GM23338 (cell line): Measurements from ENCODE around the gene PRSS8. TPM values are rescaled to one million over a fixed set of nuclear protein-coding genes. Genes with fewer than 3 reads are reported as not detected.
"Not testable (repeated sequence)": the region's sequence is repeated elsewhere in the genome, so short reads cannot be mapped to it uniquely, and the experiment has no call there.

Source experiments
- ATAC-seq: fragments of 200-7000 bp; cut with Tn5 transposase; 3 replicates; pipeline ENCODE4 v1.9.1; 2020
- DNase-seq: peaks from one replicate; pipeline ENCODE4 v3.0.0-alpha.2; 2015; ENCODE audit warnings: low spot score
- H2AFZ ChIP-seq: fragments of 200-600 bp; sonication (generic); 2 replicates; pipeline ENCODE4 v1.8.0; 2016; ENCODE audit warnings: antibody characterized with exemption, mild to moderate bottlenecking, moderate library complexity
- H3F3A ChIP-seq: fragments of 200-600 bp; sonication (generic); replicated peaks from 2 replicates; pipeline ENCODE4 v1.8.0; 2017; ENCODE audit warnings: antibody characterized with exemption, mixed run types, low read depth
- H3K27ac ChIP-seq: fragments of 200-600 bp; sonication (generic); 2 replicates; pipeline ENCODE4 v1.6.1; 2016; ENCODE audit warnings: low read depth
- H3K27me3 ChIP-seq: fragments of 200-600 bp; sonication (generic); 2 replicates; pipeline ENCODE4 v1.8.0; 2016; ENCODE audit warnings: mild to moderate bottlenecking, mixed run types, moderate library complexity; ENCODE audit not compliant: insufficient read depth
- H3K36me3 ChIP-seq: fragments of 200-600 bp; sonication (generic); 2 replicates; pipeline ENCODE4 v1.8.0; 2016; ENCODE audit warnings: mild to moderate bottlenecking; ENCODE audit not compliant: insufficient read depth
- H3K4me1 ChIP-seq: fragments of 200-600 bp; sonication (generic); 2 replicates; pipeline ENCODE4 v1.8.0; 2016; ENCODE audit warnings: mild to moderate bottlenecking, moderate library complexity; ENCODE audit not compliant: insufficient read depth
- H3K4me2 ChIP-seq: fragments of 200-600 bp; sonication (generic); 2 replicates; pipeline ENCODE4 v1.7.1; 2017; ENCODE audit warnings: mixed run types
- H3K4me3 ChIP-seq: fragments of 200-600 bp; sonication (generic); 2 replicates; pipeline ENCODE4 v1.6.1; 2016; ENCODE audit warnings: mixed run types
- H3K79me2 ChIP-seq: fragments of 200-600 bp; sonication (generic); replicated peaks from 2 replicates; pipeline ENCODE4 v1.8.0; 2017; ENCODE audit warnings: mild to moderate bottlenecking; ENCODE audit not compliant: insufficient read depth
- H3K9me2 ChIP-seq: fragments of 200-600 bp; sonication (generic); 2 replicates; pipeline ENCODE4 v1.8.0; 2017; ENCODE audit not compliant: insufficient read depth
- H4K20me1 ChIP-seq: fragments of 200-600 bp; sonication (generic); replicated peaks from 2 replicates; pipeline ENCODE4 v1.8.0; 2017; ENCODE audit warnings: mild to moderate bottlenecking; ENCODE audit not compliant: insufficient read depth
- H3K27ac Mint-ChIP-seq: 2 replicates; pipeline ENCODE4 v1.8.0; 2020; ENCODE audit warnings: inconsistent platforms, mild to moderate bottlenecking, moderate library complexity, mixed read lengths
- H3K27me3 Mint-ChIP-seq: 3 replicates; pipeline ENCODE4 v1.8.0; 2022; ENCODE audit warnings: low read depth, mild to moderate bottlenecking, moderate library complexity, mixed read lengths, inconsistent platforms; ENCODE audit not compliant: insufficient read depth, poor library complexity
- H3K36me3 Mint-ChIP-seq: 3 replicates; pipeline ENCODE4 v1.8.0; 2021; ENCODE audit warnings: low read depth, mild to moderate bottlenecking, inconsistent platforms, moderate library complexity, mixed read lengths
- H3K4me1 Mint-ChIP-seq: 3 replicates; pipeline ENCODE4 v1.8.0; 2020; ENCODE audit warnings: mild to moderate bottlenecking, inconsistent platforms, mixed read lengths
- H3K4me3 Mint-ChIP-seq: 3 replicates; pipeline ENCODE4 v1.8.0; 2021; ENCODE audit warnings: moderate library complexity, mild to moderate bottlenecking, inconsistent platforms, mixed read lengths
- H3K9me3 Mint-ChIP-seq: 3 replicates; pipeline ENCODE4 v1.8.0; 2020; ENCODE audit warnings: moderate library complexity, mild to moderate bottlenecking, inconsistent platforms, mixed read lengths
- CREB1 ChIP-seq: fragments of 250-450 bp; sonication (Bioruptor Pico); IDR thresholded peaks from 2 replicates; pipeline ENCODE4 v1.5.0; 2020; ENCODE audit warnings: low read depth, mild to moderate bottlenecking, moderate library complexity
- NANOG ChIP-seq: IDR thresholded peaks from 2 replicates; pipeline ENCODE4 v1.6.1; 2016; ENCODE audit warnings: antibody characterized with exemption, borderline replicate concordance
- POLR2AphosphoS5 ChIP-seq: IDR thresholded peaks from 2 replicates; pipeline ENCODE4 v1.6.1; 2016; ENCODE audit warnings: antibody characterized with exemption, low read depth
- polyA plus RNA-seq: library from polyadenylated mRNA; unstranded; fragments of >200 nt; fragmentation: Nextera tagmentation; extraction: Ambion mirVana; gene quantifications from 2 replicates; pipeline ENCODE4 v1.2.1, GENCODE V29; 2016
- total RNA-seq: library from RNA; depleted of rRNA; stranded (reverse); fragments of >200 nt; shearing (Covaris generic); gene quantifications from 2 replicates; pipeline ENCODE4 v1.2.3, GENCODE V29; 2014
- TF ChIP-seq, protein P1 (sequence below), 2 experiments: fragments of 200-600 bp in 1 of 2; sonication (generic) in 1 of 2; conservative IDR thresholded peaks; 2 replicates each; pipeline versions ENCODE4 v1.5.1 to v1.6.1; 2016 to 2017; ENCODE audit warnings: antibody characterized with exemption in 2 of 2, low read depth in 2 of 2, mild to moderate bottlenecking in 2 of 2, moderate library complexity in 1 of 2
- TF ChIP-seq, protein P2 (sequence below): IDR thresholded peaks from one replicate; pipeline ENCODE4 v1.6.1; 2018; ENCODE audit warnings: antibody characterized with exemption; ENCODE audit not compliant: unreplicated experiment

The PRSS8 gene
- total and polyA plus RNA-seq, 2 experiments from 2014 or later = 65.3 to 75.9 TPM

DNA sequence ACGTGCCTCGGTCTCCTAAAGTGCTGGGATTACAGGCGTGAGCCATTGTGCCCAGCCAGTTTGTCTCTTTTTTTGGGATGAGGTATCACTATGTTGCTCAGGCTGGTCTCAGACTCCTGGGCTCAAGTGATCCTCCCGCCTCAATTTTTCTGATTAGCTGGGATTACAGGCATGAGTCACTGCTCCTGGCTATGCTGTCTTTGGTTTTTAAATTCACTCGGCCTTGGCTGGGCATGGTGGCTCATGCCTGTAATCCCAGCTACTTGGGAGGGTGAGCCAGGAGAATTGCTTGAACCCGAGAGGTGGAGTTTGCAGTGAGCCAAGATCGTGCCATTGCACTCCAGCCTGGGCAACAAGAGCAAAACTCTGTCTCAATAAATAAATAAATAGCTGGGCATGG is 8.9 kb upstream of the PRSS8 start:
- H3K9me3 Mint-ChIP-seq, DNase-seq, H3K36me3 ChIP-seq, H3K4me2 ChIP-seq, H3K36me3 Mint-ChIP-seq, H2AFZ ChIP-seq, H4K20me1 ChIP-seq, H3K27ac ChIP-seq, H3K79me2 ChIP-seq, H3K4me3 ChIP-seq, ATAC-seq, H3K9me2 ChIP-seq, H3K4me3 Mint-ChIP-seq, H3K27ac Mint-ChIP-seq: not testable (repeated sequence)
- Mint-ChIP-seq H3K27me3 (peaks cover 41% of the 10 kb centered on the region), H3K4me1 (peaks cover 28% of the 10 kb centered on the region)
- peaks cover 46% of the 10 kb centered on the region for H3K27me3 ChIP-seq
- peaks cover 21% of the 10 kb centered on the region for H3K4me1 ChIP-seq
- 0 out of 2 replicates have a peak, but pooled peaks cover 11% of the 10 kb centered on the region for H3F3A ChIP-seq

DNA sequence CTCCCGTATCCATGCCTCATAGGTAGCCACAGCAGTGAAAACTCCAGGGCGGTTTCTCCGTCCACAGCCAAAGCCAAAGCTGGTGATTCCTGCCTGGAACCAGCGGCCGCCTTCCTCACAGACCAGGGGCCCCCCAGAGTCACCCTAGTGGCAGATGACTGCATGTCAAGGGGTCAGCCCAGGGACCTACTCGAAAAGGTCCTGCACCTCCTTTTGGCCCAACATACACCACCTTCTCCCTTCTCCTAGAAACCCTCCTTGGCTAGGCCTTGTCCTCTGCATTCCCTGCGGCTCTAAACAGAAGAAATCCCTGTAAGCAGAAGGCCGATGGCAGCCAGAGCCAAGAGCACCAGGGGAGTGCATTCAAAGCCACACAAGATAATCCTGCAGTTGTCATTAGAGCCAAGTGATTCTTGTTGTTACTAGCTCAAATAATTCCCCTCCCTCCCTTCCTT is 8.2 kb upstream of the PRSS8 start:
- Histone ChIP-seq H3K4me3 (no peak overlapping the region), H3K27me3 (peaks cover 45% of the 10 kb centered on the region), H3K4me2 (no peak overlapping the region), H2AFZ (no peak overlapping the region; the same call in 1 of the 2 replicates), H3F3A (0 out of 2 replicates have a peak, but pooled peaks cover 11% of the 10 kb centered on the region), H3K36me3 (no peaks in the 10 kb centered on the region; the same call in 1 of the 2 replicates), H4K20me1 (no peaks in the 10 kb centered on the region), H3K4me1 (peaks cover 21% of the 10 kb centered on the region), H3K9me2 (no peaks in the 10 kb centered on the region), H3K79me2 (no peaks in the 10 kb centered on the region), H3K27ac (no peak overlapping the region)
- H3K4me1 Mint-ChIP-seq = peaks cover 31% of the 10 kb centered on the region
- ATAC-seq = no peak
- H3K36me3 Mint-ChIP-seq = no peaks in the 10 kb centered on the region; the same call in 2 of the 3 replicates
- no peaks in the 10 kb centered on the region; the same call in 2 of the 3 replicates for H3K9me3 Mint-ChIP-seq
- TF ChIP-seq NANOG = no peak
- TF ChIP-seq, protein P1, sequence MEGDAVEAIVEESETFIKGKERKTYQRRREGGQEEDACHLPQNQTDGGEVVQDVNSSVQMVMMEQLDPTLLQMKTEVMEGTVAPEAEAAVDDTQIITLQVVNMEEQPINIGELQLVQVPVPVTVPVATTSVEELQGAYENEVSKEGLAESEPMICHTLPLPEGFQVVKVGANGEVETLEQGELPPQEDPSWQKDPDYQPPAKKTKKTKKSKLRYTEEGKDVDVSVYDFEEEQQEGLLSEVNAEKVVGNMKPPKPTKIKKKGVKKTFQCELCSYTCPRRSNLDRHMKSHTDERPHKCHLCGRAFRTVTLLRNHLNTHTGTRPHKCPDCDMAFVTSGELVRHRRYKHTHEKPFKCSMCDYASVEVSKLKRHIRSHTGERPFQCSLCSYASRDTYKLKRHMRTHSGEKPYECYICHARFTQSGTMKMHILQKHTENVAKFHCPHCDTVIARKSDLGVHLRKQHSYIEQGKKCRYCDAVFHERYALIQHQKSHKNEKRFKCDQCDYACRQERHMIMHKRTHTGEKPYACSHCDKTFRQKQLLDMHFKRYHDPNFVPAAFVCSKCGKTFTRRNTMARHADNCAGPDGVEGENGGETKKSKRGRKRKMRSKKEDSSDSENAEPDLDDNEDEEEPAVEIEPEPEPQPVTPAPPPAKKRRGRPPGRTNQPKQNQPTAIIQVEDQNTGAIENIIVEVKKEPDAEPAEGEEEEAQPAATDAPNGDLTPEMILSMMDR (conservative IDR thresholded peaks at IDR 0.05; ENCODE audit: low read depth in 2 of 2) = peak; percentile 6 to 27; a peak in 2 of 4 replicates
- no peak overlapping the region for H3K27ac Mint-ChIP-seq
- peak overlapping the region; percentile 37; the same call in 2 of the 3 replicates for H3K4me3 Mint-ChIP-seq
- DNase-seq = peak; percentile 56
- peaks cover 42% of the 10 kb centered on the region for H3K27me3 Mint-ChIP-seq

DNA sequence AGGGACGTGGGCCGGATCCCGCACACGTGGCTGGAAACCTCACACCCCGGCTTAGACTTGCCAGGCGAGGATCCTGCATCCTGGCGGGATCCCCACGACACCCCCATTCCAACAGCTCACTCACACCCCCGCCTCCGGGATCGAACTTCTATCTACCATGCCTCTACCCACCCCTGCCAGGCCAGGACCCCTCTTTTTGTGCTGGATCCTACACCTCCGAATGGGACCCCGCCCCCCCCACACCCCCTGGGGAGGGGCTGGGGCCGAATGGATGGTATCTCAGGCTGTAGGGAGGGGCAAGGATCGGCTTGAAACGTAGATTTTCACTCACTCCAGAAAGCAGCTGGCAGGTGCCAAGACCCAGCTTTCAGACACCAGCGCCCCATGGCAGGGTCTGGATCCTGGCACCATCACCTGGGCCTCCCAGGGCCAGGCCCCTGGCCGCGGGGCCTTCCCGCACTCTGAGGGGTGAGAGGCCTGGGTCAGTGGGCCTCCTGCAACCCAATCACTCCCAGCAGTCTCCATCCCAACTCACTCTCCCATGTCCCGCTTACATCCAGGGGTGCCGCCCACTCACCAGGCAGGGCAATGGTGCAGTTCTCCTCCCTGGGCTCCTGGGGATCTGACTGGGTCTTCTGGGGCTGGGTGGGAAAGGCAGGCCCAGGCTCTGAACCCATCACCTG is 7.6 kb upstream of the PRSS8 start:
- H3K9me3 Mint-ChIP-seq = no peaks in the 10 kb centered on the region; the same call in 2 of the 3 replicates
- no peak; the same call in 2 of the 3 replicates for ATAC-seq
- H3K27me3 Mint-ChIP-seq = peaks cover 43% of the 10 kb centered on the region
- peak; percentile 36 for DNase-seq
- H3K4me1 ChIP-seq = peaks cover 26% of the 10 kb centered on the region
- peak overlapping the region; percentile 84 for H3K4me2 ChIP-seq
- H3K79me2 ChIP-seq = no peaks in the 10 kb centered on the region
- H4K20me1 ChIP-seq = no peaks in the 10 kb centered on the region
- peak overlapping the region; percentile 61 for H3K4me3 ChIP-seq
- H2AFZ ChIP-seq = peak overlapping the region; percentile 87
- no peaks in the 10 kb centered on the region for H3K9me2 ChIP-seq
- peak overlapping the region; percentile 37; the same call in 2 of the 3 replicates for H3K4me3 Mint-ChIP-seq
- no peak overlapping the region for H3K27ac Mint-ChIP-seq
- H3F3A ChIP-seq = 0 out of 2 replicates have a peak, but pooled peaks cover 11% of the 10 kb centered on the region
- H3K27ac ChIP-seq = no peak overlapping the region
- no peaks in the 10 kb centered on the region; the same call in 1 of the 2 replicates for H3K36me3 ChIP-seq
- H3K27me3 ChIP-seq = peaks cover 41% of the 10 kb centered on the region
- peaks cover 35% of the 10 kb centered on the region for H3K4me1 Mint-ChIP-seq
- H3K36me3 Mint-ChIP-seq = no peaks in the 10 kb centered on the region; the same call in 2 of the 3 replicates
- TF ChIP-seq CREB1 (CRISPR knock-in tag) (no peak), POLR2AphosphoS5 (no peak)
- TF ChIP-seq, protein P2, sequence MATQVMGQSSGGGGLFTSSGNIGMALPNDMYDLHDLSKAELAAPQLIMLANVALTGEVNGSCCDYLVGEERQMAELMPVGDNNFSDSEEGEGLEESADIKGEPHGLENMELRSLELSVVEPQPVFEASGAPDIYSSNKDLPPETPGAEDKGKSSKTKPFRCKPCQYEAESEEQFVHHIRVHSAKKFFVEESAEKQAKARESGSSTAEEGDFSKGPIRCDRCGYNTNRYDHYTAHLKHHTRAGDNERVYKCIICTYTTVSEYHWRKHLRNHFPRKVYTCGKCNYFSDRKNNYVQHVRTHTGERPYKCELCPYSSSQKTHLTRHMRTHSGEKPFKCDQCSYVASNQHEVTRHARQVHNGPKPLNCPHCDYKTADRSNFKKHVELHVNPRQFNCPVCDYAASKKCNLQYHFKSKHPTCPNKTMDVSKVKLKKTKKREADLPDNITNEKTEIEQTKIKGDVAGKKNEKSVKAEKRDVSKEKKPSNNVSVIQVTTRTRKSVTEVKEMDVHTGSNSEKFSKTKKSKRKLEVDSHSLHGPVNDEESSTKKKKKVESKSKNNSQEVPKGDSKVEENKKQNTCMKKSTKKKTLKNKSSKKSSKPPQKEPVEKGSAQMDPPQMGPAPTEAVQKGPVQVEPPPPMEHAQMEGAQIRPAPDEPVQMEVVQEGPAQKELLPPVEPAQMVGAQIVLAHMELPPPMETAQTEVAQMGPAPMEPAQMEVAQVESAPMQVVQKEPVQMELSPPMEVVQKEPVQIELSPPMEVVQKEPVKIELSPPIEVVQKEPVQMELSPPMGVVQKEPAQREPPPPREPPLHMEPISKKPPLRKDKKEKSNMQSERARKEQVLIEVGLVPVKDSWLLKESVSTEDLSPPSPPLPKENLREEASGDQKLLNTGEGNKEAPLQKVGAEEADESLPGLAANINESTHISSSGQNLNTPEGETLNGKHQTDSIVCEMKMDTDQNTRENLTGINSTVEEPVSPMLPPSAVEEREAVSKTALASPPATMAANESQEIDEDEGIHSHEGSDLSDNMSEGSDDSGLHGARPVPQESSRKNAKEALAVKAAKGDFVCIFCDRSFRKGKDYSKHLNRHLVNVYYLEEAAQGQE = no peak
- TF ChIP-seq, protein P1 (conservative IDR thresholded peaks at IDR 0.05; ENCODE audit: low read depth in 2 of 2) = no peak
